Measurements from ENCODE around the gene ECI2.
A peak's percentile ranks its signal among the peaks of the same experiment; 100 is the strongest.

Gene ECI2, protein sequence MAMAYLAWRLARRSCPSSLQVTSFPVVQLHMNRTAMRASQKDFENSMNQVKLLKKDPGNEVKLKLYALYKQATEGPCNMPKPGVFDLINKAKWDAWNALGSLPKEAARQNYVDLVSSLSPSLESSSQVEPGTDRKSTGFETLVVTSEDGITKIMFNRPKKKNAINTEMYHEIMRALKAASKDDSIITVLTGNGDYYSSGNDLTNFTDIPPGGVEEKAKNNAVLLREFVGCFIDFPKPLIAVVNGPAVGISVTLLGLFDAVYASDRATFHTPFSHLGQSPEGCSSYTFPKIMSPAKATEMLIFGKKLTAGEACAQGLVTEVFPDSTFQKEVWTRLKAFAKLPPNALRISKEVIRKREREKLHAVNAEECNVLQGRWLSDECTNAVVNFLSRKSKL

DNA sequence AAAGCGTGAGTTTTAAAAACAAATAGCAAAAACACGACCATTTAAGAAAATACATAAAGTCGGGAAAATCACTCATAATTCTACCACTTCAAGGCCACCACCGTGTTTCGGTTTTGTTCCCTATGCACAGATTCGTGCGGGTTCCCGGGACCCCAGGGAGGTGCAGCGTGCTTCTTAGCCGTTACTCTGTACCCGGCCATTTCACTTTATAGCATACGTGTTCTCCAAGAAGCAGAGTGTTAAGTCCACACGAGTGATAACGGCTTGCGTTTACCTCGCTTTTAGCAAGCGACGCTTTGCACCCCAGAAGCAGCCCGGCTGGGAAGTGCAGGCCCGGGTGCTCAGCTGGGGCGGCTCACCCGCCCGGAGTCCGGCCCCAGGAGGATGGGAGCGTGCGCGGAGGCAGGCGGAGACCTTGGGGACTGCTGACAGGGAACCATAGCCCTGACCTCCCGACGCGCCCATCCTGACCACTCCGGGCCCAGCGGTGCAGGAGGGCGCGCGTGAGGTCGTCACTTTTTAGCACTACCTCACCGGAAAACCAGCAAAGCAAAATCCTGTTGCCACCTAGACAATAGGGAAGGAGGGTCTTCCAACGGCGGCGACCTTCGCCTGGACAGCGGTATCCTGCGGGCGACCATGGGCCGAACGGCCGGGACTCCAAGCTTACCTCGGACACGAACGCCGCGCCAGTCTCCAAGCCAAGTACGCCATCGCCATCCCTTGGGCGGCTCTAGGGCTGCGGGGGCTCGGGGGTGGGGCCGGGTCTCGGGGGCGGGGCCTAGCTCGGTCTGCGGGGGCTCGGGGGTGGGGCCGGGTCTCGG, at the start of gene ECI2:
TSS of gene ECI2 (minus strand) at position 735 of the 824 bp plus-strand sequence. CDS start at position 720, 15 bp downstream.
- no peak for DNase-seq (ENCODE audit: extremely low read depth, low read depth)
- TF ChIP-seq, protein P1, sequence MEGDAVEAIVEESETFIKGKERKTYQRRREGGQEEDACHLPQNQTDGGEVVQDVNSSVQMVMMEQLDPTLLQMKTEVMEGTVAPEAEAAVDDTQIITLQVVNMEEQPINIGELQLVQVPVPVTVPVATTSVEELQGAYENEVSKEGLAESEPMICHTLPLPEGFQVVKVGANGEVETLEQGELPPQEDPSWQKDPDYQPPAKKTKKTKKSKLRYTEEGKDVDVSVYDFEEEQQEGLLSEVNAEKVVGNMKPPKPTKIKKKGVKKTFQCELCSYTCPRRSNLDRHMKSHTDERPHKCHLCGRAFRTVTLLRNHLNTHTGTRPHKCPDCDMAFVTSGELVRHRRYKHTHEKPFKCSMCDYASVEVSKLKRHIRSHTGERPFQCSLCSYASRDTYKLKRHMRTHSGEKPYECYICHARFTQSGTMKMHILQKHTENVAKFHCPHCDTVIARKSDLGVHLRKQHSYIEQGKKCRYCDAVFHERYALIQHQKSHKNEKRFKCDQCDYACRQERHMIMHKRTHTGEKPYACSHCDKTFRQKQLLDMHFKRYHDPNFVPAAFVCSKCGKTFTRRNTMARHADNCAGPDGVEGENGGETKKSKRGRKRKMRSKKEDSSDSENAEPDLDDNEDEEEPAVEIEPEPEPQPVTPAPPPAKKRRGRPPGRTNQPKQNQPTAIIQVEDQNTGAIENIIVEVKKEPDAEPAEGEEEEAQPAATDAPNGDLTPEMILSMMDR (IDR thresholded peaks at IDR 0.05; ENCODE audit: low read depth, low read length, missing control alignments) = no peak
- H3K4me3 ChIP-seq (replicated peaks; ENCODE audit: low read depth, low read length) = peak within 1 kb of the TSS; percentile 85

DNA sequence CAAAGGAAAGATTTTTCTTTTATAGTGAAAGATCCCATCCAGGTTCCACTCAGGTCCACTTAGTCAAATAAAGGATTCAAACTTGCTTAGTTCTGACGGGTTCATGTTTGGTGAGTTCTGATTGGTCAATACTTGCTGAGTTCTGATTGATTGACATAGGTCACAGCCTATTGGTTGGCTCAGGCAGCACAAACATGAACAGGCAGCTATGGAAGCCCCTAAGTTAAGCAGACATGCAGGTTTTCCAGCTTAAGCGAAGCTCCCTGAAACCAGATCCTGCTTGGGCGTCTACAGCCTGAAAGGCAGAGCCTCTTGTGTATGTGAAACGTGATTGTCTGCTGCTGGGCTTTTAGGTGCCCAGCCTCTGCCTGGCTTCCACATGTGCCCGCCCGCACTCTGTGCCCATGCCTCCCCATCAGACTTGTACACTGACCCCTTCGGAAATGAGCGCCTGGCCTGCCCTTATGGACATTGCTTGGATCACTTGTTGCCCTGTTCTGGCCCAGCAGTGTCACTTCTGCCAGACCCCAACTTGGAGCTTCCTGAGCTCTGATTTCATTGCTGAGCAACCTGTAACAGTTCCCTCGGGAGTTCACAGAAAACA, 45.4 kb upstream of the ECI2 start:
- DNase-seq (ENCODE audit: extremely low read depth, low read depth) = peak; percentile 16
- TF ChIP-seq, protein P1 (IDR thresholded peaks at IDR 0.05; ENCODE audit: low read depth, low read length, missing control alignments) = no peak

DNA sequence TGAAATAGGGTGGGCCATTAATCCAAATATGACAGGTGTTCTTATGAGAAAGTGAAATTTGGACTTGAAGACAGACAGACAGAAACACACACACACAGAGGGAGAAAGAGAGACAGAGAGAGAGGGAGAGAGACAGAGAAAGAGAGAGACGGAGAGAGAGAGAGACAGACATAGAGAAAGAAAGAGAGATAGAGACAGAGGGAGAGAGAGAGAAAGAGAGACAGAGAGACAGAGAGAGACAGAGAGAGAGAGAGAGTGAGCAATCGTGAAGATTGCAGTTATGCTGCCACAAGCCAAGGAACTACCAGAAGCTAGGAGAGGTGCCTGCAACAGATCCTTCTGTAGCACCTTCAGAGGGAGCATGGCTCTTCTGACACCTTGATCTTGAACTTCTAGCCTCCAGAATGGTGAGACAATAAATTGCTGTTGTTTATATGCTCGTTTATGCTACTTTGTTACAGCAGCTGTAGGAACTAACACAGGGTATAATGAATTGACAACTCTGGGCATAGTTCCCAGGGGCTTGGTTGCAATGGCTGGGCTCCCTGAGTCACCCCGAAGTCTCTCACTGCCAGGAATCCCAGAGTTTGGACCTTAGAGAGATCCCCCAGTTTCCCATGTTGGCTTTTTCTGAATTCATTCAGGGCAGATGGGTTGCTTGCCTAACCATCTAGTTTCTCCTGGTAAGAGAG, 44.7 kb upstream of the ECI2 start:
- DNase-seq (ENCODE audit: extremely low read depth, low read depth) = no peak

More for the DNA sequence above, 45.4 kb upstream of the ECI2 start:
- no peak overlapping the region for H3K4me3 ChIP-seq (replicated peaks; ENCODE audit: low read depth, low read length)

DNA sequence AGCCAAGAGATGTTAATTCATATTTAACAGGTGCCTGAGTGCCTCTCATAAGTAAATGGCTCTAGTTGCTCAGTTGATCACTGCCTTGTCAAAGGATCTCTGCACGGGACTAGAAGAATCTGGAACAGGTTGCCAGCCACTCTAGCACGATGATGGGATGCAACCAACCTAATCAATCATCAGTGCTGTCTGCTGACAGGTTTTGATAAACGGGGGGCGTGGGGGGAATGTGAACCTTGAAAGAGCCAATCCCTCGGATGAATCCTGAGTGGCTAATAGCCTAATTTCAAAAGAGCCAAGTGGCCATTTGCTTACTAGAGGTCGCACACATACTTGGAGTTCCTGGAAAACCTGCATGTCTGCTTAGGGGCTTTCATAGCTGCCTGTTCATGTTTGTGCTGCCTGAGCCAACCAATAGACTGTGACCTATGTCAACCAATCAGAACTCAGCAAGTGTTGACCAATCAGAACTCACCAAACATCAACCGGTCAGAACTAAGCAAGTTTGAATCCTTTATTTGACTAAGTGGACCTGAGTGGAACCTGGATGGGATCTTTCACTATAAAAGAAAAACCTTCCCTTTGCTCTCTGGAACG, 43.5 kb upstream of the ECI2 start:
- no peak for DNase-seq (ENCODE audit: extremely low read depth, low read depth)
- TF ChIP-seq, protein P1 (IDR thresholded peaks at IDR 0.05; ENCODE audit: low read depth, low read length, missing control alignments) = no peak
- no peak overlapping the region for H3K4me3 ChIP-seq (replicated peaks; ENCODE audit: low read depth, low read length)

More for the DNA sequence above, 44.7 kb upstream of the ECI2 start:
- TF ChIP-seq, protein P1 (IDR thresholded peaks at IDR 0.05; ENCODE audit: low read depth, low read length, missing control alignments) = no peak
- H3K4me3 ChIP-seq (replicated peaks; ENCODE audit: low read depth, low read length) = no peak overlapping the region

DNA sequence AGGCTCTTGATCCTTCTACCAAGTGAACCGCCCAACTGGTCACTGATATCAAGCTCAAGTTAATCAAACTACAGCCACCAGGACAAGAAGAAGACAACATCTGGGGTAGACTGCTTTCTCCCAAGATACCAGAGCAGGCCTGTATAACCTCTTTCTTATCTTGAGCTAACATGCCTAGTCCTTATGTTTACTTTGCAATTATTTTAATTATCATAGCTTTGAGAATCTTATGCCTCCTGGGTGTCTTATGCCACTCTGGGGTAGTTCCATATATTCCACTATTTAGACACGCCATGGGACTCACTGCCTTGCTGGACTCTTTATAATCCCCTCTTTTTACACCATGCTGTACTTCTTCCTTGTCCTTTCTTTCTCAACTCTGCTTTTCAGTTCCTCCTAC, 41.5 kb upstream of the ECI2 start:
- TF ChIP-seq, protein P1 (IDR thresholded peaks at IDR 0.05; ENCODE audit: low read depth, low read length, missing control alignments) = no peak
- DNase-seq (ENCODE audit: extremely low read depth, low read depth) = no peak

DNA sequence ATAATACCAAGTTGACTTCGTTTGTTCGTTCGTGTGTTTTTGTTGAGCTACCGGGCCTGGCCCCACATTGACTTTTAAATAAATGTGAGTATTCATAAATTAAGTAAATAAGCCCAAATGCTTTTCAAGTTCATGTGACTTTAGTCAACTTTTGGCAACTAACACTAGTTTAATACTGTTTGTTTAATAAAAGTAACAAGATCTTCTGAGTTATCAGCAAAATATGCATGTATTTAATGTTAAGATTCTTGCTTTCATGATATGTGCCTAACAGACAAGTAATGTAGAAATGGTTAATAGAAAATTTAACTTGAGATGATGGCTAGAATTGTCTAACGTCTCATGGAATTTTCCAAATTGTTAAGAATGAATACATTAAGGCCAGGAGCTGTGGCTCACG, 38.7 kb upstream of the ECI2 start:
- no peak for DNase-seq (ENCODE audit: extremely low read depth, low read depth)
- TF ChIP-seq, protein P1 (IDR thresholded peaks at IDR 0.05; ENCODE audit: low read depth, low read length, missing control alignments) = no peak
- H3K4me3 ChIP-seq (replicated peaks; ENCODE audit: low read depth, low read length) = no peak overlapping the region

More for the DNA sequence above, 41.5 kb upstream of the ECI2 start:
- H3K4me3 ChIP-seq (replicated peaks; ENCODE audit: low read depth, low read length) = no peak overlapping the region
